A172 (cell line): Measurements from ENCODE around the gene ZFYVE9. TPM values are rescaled to one million over a fixed set of nuclear protein-coding genes. Genes with fewer than 3 reads are reported as not detected.
"Not testable (repeated sequence)": the region's sequence is repeated elsewhere in the genome, so short reads cannot be mapped to it uniquely, and the experiment has no call there.

Source experiments
- DNase-seq: peaks from one replicate; pipeline ENCODE4 v3.0.0-alpha.2; 2015; ENCODE audit warnings: low spot score
- total RNA-seq: library from RNA; depleted of rRNA; stranded (reverse); fragments of >200 nt; shearing (Covaris generic); gene quantifications from 2 replicates; pipeline ENCODE4 v1.2.3, GENCODE V29; 2014; rRNA removed

Gene ZFYVE9
- total RNA-seq: 17.6 and 20.2 TPM in 2 replicates

DNA sequence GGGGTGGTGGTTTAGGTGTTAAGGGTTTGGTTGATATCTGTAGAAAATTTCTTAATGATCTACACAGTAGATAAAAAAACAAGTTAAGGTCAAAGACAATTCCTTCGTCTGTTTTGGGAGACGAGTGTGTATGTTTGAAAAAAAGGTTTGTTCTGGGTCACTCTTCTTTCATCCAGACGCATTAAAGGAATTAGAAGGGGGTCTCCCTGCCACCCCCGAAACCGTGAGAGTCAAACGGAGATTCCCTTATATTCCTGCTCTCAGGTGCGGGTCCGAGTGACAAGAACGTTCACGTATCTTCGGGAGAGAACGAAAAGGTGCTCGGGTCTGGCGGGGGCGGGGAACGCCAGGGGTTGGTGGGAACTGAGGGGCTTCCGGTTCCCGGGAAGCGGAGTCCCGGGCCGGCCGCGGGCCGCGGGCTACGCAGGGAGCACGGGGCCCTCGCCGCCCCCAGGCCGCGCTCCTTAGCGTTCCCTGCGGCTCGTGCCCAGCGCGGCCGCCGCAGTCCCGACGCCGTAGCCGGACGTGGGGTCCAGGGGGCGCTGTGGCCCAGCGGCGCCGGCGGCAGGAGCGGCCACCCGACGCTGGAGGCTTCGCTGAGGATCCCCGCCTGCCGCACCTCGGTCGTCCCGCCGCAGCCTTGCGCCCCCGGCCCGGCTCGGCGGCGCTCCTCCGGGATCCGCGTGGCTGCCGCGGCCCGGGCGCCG is at the start of gene ZFYVE9:
ZFYVE9 (plus strand) TSS at position 577 of the 707 bp plus-strand sequence. CDS start 91,118 bp downstream, outside the sequence.
- DNase-seq: peak; percentile 22

DNA sequence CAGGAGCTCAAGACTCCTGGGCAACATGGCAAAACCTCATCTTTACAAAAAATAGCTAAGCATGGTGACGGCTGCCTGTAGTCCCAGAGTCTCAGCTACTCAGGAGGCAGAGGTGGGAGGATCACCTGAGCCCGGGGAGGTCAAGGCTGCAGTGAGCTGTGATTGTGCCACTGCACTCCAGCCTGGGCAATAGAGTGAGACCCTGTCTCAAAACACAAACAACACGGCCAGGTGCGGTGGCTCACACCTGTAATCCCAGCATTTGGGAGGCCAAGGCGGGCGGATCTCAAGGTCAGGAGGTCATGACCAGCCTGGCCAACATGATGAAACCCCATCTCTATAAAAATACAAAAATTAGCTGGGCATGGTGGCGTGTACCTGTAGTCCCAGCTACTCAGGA is 47.6 kb upstream of the ZFYVE9 start:
- DNase-seq: not testable (repeated sequence)

GRCh38 chr1:52096216-52096615 is 45.7 kb upstream of the ZFYVE9 start:
- DNase-seq: no peak

- no peak for DNase-seq
These were observed 43.6 kb upstream of the ZFYVE9 start for GRCh38 chr1:52098139-52098871.

GRCh38 chr1:52102336-52103013 is 39.4 kb upstream of the ZFYVE9 start:
- DNase-seq: no peak

GRCh38 chr1:52111492-52111891 is 30.4 kb upstream of the ZFYVE9 start:
- DNase-seq: no peak

- DNase-seq: no peak
These were observed 29.4 kb upstream of the ZFYVE9 start for GRCh38 chr1:52112489-52112888.

DNA sequence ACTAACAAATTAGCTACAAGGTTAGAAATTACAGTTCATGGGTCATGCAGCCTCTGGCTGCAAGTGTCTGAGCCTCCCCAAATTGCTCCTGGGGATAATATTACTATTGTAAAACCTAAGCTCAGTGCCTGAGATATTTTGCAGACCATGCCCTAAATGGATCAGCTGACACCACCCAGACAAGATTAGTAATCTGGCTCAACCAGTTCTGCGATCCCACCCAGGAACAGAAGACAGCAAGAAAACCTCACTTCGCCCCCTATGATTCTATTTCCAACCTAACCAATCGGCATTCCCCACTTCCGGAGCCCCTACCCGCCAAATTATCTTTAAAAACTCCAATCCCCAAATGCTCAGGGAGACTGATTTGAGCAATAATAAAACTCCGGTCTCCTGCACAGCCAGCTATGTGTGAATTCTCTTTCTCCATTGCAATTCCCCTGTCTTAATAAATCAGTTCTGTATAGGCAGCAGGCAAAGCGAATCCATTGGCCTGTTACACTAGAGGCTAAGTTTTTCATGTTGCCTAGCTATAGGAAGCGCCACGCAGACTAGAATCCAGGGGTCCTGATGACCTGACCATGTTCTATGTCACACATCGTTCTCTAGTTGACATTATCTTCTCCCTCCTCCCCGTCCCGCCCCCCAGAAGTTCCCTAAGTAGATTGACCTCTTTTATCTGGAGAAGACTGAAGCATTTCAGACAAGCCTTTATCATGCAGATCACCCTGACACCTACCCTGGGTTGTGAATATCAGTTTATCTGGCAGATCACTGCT is 22.4 kb upstream of the ZFYVE9 start:
- no peak for DNase-seq

- no peak for DNase-seq
These were observed 19.5 kb upstream of the ZFYVE9 start for GRCh38 chr1:52122384-52122783.

DNA sequence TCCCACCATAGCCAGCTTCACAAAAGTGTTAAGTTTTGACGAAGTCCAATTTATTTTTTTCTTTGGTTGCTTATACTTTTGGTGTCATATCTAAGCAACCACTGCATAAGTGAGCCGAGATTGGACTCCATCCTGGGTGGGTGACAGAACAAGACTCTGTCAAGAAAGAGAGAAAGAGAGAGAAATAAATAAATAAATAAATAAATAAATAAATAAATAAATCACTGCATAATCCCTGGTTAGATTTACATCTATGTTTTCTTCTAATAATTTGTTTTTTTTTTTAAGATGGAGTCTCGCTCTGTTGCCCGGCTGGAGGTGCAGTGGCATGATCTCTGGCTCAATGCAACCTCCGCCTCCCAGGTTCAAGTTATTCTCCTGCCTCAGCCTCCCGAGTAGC is 18.3 kb upstream of the ZFYVE9 start:
- DNase-seq: no peak

DNA sequence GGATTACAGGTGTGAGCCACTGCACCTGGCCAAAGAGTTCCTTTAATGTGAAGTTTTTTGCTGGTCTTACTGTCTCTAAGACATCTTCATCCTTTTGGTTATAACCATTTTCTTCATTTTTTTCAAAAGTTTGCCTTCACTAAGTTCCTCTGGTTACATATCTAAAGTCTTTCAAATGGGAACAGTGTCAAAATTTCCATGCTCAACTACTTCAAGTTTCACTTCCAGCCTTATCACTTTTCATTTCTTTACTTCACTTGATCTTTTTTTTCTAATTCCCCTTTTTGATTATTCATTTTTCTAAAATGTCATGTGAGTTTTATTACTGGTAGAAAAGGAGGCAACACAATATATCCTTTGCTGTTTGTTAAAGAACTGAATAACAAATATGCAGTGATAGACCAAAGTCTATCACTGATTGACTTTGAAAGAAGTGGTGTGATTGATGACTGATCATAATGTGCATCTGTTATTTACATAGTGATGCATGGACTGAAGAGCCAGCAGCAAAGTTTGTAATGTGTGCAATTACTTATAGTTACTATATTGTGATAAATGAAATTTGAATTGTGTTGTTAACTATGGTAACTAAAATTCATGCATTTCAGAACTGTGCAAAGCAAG is 16.0 kb upstream of the ZFYVE9 start:
- DNase-seq: no peak

DNA sequence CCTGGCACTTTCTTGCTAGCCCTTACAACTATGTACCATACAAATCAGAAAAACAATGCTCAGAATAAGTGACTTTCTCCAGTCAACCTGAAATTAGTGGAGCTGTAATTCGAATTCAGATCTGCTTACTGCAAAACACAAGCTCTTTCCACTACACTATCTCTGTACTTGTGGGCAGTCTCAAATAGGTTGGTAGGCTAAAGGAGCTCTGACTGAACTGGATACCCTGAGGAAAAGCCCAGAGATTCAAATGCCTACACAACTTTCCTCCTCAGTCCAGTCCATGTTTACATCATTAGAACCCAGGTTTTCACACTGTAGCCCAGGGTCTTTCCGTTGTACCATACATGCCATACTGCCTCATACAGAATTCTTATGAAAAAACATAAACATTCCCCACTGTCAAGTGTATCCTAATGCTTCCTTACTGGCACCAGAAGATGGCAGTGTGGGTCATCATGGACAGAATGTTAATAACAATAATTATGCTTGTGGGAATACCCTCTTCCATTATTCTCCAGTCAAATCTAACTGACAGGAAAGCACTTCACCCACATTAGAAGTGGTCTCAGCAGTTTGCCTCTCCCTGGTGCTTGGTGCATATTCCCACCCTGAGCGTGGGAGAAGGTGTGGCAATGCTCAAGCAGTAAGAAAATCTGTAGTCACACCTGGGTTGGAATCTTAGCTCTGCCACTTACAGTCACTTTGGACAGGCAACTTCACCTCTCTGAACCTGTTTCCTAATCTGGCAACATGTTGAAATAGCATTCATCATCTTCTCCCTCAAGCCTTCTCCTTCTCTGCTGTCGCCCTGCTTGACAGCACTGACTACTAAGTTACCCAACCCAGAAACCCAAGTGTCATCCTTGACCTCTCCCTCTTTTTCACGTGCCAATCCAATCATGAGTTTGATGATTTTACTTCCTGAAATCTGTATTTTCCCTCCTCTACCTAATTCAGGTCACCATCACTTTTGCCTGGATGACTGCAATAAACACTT is 14.4 kb upstream of the ZFYVE9 start:
- peak; percentile 33 for DNase-seq

- DNase-seq: peak; percentile 36
These were observed 1.9 kb upstream of the ZFYVE9 start for GRCh38 chr1:52139817-52140540.

GRCh38 chr1:52140633-52141512 is 1.0 kb upstream of the ZFYVE9 start:
- no peak for DNase-seq

DNA sequence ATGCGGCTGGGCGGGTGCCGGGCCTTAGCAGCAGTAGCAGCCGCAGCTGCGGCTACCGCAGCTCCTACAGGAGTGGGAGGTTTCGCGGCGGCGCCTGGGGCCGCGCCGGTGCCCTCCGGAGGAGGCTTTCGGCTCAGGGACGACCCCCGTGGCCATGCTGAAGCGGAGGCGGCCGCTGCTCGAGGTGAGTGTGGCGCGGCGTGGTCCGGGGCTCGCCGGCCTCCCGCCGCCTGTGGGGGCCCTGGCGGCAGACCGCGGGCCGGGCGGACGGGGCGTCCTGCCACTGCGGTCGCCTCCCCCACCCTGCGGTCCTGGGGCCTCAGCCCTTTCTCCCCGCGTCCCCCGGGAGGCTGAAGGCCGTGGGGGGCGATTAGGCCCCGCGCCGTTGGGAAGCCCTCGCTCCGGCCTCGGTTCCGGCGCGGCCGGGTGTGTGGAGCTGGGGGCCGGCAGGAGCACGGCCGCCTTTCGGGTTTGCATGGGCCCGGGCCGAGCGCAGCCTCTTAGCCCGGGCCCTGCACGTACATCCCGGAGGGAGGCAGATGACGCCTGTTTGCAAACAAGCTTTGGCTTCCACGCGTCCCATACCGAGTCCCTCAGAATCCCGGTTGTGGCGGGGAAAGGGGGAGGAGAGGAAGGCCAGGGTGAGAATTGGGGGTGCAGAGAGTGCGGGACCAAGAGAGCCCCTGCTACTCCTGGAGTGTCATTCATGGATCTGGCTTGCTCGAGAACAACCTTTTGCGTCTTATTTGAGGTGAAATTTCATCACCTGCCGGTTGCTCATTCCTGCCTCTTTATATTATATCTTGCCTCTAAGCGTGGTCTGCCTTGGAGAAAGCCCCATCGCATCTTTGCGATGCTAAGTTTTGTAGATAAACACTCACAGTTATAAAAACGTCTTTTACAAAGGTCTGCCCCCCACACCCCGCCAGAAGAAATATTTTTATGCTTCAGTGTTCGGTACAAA is 613 bp downstream of the ZFYVE9 start:
- DNase-seq: peak; percentile 14

- no peak for DNase-seq
These were observed 3.2 kb downstream of the ZFYVE9 start for GRCh38 chr1:52145137-52145536.

DNA sequence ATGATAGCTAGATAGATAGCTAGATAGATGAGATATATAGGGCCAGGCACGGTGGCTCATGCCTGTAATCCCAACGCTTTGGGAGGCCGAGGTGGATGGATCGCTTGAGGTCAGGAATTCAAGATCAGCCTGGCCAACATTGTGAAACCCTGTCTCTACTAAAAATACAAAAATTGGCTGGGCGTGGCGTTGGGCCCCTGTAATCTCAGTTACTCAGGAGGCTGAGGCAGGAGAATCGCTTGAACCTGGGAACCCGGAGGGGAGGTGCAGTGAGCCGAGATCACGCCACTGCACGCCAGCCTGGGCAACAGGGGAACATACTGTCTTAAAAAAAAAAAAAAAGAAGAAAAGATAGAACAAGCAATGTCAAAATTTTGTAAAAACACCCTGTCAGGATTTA is 8.6 kb downstream of the ZFYVE9 start:
- DNase-seq: not testable (repeated sequence)
